ENCODE data around the gene POLR2E. TPM values are rescaled to one million over a fixed set of nuclear protein-coding genes. Genes with fewer than 3 reads are reported as not detected.

The POLR2E gene
- total RNA-seq, 8 experiments from 2014 or later = 73.0 to 233 (median 103) TPM

DNA sequence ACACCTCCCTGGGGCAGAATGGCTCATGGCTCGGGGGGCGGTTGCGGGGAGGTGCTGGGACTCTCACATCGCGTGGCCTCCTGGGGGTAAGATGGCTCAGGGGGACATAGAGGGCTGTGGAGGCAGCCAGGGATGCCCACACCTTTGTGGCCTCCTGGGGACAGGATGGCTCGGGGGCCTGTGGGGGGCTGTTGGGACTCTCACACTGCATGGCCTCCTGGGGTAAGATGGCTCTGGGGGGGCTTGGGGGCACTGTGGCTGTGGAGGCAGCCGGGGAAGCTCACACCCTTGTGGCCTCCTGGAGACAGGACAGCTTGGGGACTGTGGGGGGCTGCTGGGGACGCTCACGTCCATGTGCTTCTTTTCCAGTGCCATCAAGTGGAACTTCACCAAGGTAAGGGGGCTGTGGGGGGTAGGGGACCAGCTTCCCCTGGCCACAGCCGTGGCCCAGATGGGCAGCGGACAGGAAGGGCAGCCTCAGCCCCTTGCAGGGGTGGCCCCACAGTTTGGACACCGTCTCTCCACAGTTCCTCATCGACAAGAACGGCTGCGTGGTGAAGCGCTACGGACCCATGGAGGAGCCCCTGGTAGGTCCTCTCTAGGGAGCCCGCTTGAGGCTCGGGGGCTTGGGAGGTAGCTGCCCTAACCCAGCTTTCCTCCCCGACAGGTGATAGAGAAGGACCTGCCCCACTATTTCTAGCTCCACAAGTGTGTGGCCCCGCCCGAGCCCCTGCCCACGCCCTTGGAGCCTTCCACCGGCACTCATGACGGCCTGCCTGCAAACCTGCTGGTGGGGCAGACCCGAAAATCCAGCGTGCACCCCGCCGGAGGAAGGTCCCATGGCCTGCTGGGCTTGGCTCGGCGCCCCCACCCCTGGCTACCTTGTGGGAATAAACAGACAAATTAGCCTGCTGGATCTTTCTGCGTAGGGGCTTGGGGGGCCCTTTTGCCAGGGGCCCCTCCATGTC lies 11.0 kb upstream of the POLR2E start:
- peak overlapping the region; percentile 12 to 92 for H3K27ac ChIP-seq
- in situ Hi-C loops (cut with MboI; ENCODE audit: low pct_unique_long_range_greater_than_20kb in 2 of 9, low sequenced_read_pairs in 9 of 9, unreplicated experiment in 9 of 9) = loop anchor here in 2 of 9 experiments (10.0 kb wide), 2 partner anchors 79 to 89 kb away; no protein-coding TSS in a partner anchor
- H3K4me1 ChIP-seq (replicated peaks in 1 of 2) = peaks cover 26 to 34% of the 10 kb centered on the region in 2 donors
- no peak for ATAC-seq (replicated peaks in 6 of 8)
- 83 to 100% (median 94%) methylated on average over 1 to 5 of the region's 32 CpGs; no CpG with 5 or more reads in 6 of the 10 experiments for WGBS, 10 experiments
- peak overlapping the region in 1 of 5 donors; percentile 98 for H3K4me3 ChIP-seq

DNA sequence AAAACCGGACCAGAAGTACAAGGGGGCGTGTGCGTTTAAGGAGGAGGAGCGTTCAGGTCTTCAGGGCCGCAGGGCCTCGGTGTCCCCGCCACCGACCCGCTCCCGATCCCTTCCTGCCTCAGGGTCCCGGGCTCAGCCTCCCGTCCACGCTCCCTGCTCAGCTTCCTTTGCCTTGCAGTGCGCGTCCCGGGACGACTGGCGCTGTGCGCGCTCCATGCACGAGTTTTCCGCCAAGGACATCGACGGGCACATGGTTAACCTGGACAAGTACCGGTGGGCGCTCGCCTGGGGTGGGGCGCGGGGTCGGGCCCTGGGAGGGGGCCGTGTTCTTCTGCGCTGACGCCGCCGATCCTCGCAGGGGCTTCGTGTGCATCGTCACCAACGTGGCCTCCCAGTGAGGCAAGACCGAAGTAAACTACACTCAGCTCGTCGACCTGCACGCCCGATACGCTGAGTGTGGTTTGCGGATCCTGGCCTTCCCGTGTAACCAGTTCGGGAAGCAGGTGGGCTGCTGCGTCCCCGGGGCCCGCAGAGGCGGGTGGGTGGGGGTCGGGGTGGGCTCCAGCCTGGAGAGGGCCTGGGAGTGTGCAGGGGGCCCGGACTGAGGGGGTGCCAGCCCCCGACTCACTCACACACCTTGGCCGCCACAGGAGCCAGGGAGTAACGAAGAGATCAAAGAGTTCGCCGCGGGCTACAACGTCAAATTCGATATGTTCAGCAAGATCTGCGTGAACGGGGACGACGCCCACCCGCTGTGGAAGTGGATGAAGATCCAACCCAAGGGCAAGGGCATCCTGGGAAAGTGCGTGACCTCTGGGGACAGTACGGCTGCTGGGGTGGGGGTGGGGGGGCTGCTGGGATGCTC lies 10.1 kb upstream of the POLR2E start:
- peak overlapping the region; percentile 92 to 97 for H3K27ac ChIP-seq

DNA sequence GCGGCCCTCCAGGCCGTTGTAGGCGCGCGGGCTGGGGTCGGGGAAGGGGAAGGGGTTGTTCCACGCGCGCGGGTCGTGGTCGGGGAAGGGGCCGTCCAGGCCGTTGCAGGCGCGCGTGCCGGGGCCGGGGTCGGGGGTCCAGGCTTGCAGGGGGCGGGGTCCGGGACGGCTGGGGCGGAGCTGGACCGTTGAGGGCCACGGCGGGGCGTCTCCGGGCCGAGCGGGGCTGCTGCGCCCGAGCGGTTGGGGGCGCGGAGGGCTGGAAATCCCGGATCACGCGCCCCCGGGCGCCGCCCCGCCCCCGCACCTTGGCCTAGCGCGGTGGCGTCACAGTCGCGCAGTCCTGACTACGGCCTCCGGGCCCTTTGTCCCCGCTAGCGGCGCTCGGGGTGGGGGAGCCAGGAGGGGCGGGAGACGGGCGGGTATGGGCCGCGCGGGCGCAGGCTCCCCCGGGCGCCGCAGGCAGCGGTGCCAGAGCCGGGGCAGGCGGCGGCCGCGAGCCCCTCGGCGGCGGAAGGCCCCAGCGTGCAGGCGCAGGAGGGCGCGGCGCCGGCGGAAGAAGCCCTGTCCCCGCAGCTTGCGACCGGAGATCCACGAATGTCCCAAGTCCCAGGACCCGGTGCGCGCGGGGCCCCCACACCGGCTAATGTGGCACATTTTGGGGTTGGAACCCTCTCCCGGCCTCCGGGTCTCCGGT lies 9.3 kb upstream of the POLR2E start:
- in situ Hi-C loops (cut with MboI; ENCODE audit: low pct_unique_long_range_greater_than_20kb in 2 of 9, low sequenced_read_pairs in 9 of 9, unreplicated experiment in 9 of 9) = loop anchor here in 2 of 9 experiments (10.0 kb wide), 2 partner anchors 80 to 90 kb away; no protein-coding TSS in a partner anchor
- WGBS, 10 experiments = 0% methylated on average over 2 of the region's 93 CpGs; no CpG with 5 or more reads in 9 of the 10 experiments
- H3K4me3 ChIP-seq = peak overlapping the region; percentile 66 to 99 (median 90)
- peak overlapping the region; percentile 92 to 97 for H3K27ac ChIP-seq
- H3K4me1 ChIP-seq (replicated peaks in 1 of 2) = peaks cover 22 to 29% of the 10 kb centered on the region in 2 donors
- ATAC-seq (replicated peaks in 6 of 8) = peak; percentile 8 to 66 (median 64)

More for the DNA sequence above, 10.1 kb upstream of the POLR2E start:
- peaks cover 22 to 29% of the 10 kb centered on the region in 2 donors for H3K4me1 ChIP-seq (replicated peaks in 1 of 2)
- peak overlapping the region; percentile 66 to 99 (median 90) for H3K4me3 ChIP-seq
- in situ Hi-C loops (cut with MboI; ENCODE audit: low pct_unique_long_range_greater_than_20kb in 2 of 9, low sequenced_read_pairs in 9 of 9, unreplicated experiment in 9 of 9) = loop anchor here in 2 of 9 experiments (10.0 kb wide), 2 partner anchors 80 to 90 kb away; no protein-coding TSS in a partner anchor
- peak in 3 of 8 experiments; percentile 0 for ATAC-seq (replicated peaks in 6 of 8)
- 0% methylated on average over 1 to 5 of the region's 69 CpGs; no CpG with 5 or more reads in 7 of the 10 experiments for WGBS, 10 experiments

DNA sequence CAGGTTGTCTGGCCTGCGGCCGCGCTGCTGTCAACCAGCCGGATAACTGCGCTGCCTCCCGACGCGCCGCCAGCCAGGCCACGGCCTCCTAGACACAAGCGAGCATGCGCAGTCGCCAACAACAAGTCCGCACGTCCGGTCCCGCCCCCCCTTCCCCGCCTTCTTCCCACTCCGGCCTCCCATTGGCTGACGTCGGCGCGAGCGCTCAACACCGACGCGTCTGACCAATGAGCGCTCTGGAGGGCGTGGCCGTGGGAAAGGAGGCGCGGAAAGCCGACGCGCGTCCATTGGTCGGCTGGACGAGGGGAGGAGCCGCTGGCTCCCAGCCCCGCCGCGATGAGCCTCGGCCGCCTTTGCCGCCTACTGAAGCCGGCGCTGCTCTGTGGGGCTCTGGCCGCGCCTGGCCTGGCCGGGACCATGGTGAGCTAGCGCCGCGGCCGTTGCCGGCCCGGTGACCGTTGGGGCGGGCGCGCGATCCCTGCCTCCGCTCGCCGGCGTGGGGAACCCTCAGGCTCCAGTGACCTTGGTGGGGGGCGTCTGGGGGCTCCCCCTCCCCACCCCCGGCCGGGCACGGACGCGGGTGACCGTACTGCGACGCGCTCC lies 8.6 kb upstream of the POLR2E start, which contains the start of gene GPX4:
Gene GPX4, plus strand, starts transcription at position 287 of the 603 bp plus-strand sequence. Its CDS starts 50 bp downstream, at position 337.
- peak; percentile 36 to 88 (median 82) for ATAC-seq (replicated peaks in 6 of 8)
- in situ Hi-C loops (cut with MboI; ENCODE audit: low pct_unique_long_range_greater_than_20kb in 2 of 9, low sequenced_read_pairs in 9 of 9, unreplicated experiment in 9 of 9) = loop anchor here in 2 of 9 experiments (10.0 kb wide), 2 partner anchors 81 to 91 kb away; no protein-coding TSS in a partner anchor
- Histone ChIP-seq H3K4me3 (peak within 1 kb of the TSS; percentile 66 to 99 (median 90)), H3K4me1 (replicated peaks in 1 of 2) (peaks cover 22 to 29% of the 10 kb centered on the region in 2 donors), H3K27ac (peak within 1 kb of the TSS; percentile 92 to 97)
- WGBS, 10 experiments = 0% methylated on average over 1 to 4 of the region's 75 CpGs; no CpG with 5 or more reads in 8 of the 10 experiments

DNA sequence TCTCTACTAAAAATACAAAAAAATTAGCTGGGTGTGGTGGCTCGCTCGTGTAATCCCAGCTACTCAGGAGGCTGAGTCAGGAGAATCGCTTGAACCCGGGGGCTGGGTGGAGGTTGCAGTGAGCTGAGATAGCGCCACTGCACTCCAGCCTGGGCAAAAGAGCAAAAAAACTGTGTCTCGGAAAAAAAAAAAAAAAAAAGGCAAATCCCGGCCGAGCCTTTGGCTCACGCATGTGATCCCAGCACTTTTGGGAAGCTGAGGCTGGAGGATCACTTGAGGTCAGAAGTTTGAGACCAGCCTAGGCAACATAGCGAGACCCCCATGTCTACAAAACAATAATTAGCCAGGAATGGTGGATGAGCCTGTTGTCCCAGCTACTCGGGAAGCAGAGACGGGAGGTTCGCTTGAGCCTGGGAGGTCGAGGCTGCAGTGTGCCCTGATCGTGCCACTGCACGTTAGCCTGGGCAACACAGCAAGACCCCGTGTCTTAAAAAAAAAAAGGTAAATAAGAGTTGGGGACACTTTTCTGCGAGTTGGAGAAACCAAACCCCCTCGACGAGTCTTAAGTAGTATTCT lies 8.0 kb upstream of the POLR2E start:
- 1 to 90% (median 42%) methylated on average over 2 to 12 of the region's 20 CpGs; no CpG with 5 or more reads in 3 of the 10 experiments for WGBS, 10 experiments
- ATAC-seq (replicated peaks in 6 of 8) = no peak
- Histone ChIP-seq H3K4me3 (peak overlapping the region; percentile 10 to 99 (median 29)), H3K4me1 (replicated peaks in 1 of 2) (peaks cover 22 to 29% of the 10 kb centered on the region in 2 donors), H3K27ac (peak overlapping the region; percentile 80 to 95)
- in situ Hi-C loops (cut with MboI; ENCODE audit: low pct_unique_long_range_greater_than_20kb in 2 of 9, low sequenced_read_pairs in 9 of 9, unreplicated experiment in 9 of 9) = loop anchor here in 2 of 9 experiments (10.0 kb wide), 2 partner anchors 82 to 92 kb away; no protein-coding TSS in a partner anchor

DNA sequence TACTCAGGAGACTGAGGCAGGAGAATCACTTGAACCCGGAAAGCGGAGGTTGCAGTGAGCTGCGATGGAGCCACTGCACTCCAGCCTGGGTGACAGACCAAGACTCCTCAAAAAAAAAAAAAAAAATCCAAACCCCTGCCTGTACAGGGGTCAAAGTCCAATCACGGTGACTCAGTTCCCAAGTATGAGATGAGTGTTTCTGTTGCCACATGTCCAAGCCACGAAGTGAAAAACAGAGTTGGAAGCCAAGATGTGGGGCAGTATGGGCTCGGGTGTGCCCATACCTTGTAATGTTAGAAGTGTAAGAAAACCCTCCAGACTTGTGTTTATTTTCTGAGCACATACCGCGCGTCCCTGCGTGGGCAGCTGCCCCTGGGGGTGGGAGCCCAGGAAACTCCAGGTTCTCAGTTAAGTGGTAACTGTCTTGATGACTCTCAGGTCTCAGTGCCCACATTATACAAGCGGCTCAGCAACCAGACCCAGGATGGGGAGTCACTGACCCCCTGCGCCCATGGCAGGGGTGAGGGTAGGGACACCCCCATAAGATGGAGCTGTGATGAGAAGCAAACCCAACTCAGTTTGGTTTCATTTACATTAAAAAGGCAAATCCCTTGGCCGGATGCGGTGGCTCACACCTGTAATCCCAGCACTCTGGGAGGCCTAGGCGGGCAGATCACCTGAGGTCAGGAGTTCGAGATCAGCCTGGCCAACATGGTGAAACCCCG lies 7.4 kb upstream of the POLR2E start:
- H3K4me1 ChIP-seq (replicated peaks in 1 of 2) = peaks cover 22 to 29% of the 10 kb centered on the region in 2 donors
- peak overlapping the region in 1 of 5 donors; percentile 98 for H3K4me3 ChIP-seq
- in situ Hi-C loops (cut with MboI; ENCODE audit: low pct_unique_long_range_greater_than_20kb in 2 of 9, low sequenced_read_pairs in 9 of 9, unreplicated experiment in 9 of 9) = loop anchor here in 2 of 9 experiments (10.0 kb wide), 2 partner anchors 82 to 92 kb away; no protein-coding TSS in a partner anchor
- peak overlapping the region in 1 of 2 donors; percentile 95 for H3K27ac ChIP-seq
- WGBS, 10 experiments = 4 to 100% (median 58%) methylated on average over 1 to 8 of the region's 17 CpGs; no CpG with 5 or more reads in 3 of the 10 experiments
- peak in 1 of 8 experiments; percentile 0 for ATAC-seq (replicated peaks in 6 of 8)

DNA sequence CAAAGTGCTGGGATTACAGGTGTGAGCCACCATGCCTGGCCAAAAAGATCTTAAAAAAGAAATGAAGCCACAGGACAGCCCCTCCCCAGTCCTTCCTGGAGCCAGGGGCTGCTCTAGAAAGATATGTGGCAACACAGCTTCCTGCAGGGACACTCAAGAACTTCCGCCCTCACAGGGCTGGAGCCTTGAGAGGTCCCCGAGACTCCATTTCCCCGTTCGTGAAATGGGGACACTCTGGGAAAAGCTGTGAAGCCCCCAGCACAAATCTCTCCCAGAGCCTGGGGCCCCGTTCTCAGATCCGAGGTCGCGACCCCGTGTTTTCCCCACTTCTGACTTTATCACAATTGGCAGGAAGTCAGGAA lies 6.1 kb upstream of the POLR2E start:
- in situ Hi-C loops (cut with MboI; ENCODE audit: low pct_unique_long_range_greater_than_20kb in 2 of 9, low sequenced_read_pairs in 9 of 9, unreplicated experiment in 9 of 9) = loop anchor here in 2 of 9 experiments (10.0 kb wide), 2 partner anchors 83 to 93 kb away; no protein-coding TSS in a partner anchor
- 33 to 83% (median 68%) methylated on average over 3 to 6 of the region's 9 CpGs; no CpG with 5 or more reads in 5 of the 10 experiments for WGBS, 10 experiments
- H3K4me3 ChIP-seq = no peak overlapping the region
- no peak for ATAC-seq (replicated peaks in 6 of 8)
- peaks cover 22 to 29% of the 10 kb centered on the region in 2 donors for H3K4me1 ChIP-seq (replicated peaks in 1 of 2)
- peak overlapping the region; percentile 20 to 53 for H3K27ac ChIP-seq

DNA sequence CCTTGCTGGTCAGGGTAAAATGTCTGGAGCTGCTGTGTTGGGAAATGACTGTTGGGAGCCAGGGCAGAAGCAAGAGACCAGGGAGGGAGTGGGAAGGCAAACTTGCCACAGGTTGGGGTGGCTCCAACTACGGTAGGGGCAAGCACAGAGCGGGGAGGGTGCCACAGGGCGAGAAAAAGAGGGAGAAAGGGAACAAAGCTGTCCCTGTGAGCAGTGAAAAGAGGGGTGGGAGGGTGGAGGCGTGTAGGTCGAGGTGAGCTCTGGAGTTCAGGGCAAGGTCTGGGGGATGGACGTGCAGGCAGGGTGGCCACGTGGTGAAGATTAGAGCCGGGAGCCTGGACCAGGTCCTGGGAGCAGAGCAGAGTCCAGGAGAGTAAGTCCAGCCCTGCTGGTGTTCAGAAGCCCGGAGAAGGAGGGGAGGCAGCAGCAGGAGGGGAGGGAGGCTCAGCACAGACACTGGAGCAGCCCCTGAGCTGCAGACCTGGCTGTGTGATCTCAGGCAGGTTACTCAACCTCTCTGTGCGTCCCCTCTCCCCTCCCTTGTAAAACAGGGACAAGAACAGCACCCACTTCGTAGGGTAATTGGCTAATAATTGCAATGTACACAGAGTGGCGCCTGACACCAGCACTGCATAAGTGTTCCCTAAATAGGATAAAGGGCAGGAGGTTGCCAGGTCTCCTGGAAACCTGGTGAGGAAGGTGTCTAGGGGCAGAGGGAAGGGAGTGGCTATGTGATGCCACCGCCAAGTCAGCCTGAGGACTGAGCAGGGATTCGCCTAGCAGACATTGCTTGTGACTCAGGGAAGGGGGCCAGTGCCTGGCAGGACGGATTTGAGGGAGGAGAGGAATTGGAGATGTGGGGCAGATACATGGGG lies 3.2 kb upstream of the POLR2E start:
- Histone ChIP-seq H3K4me3 (no peak overlapping the region), H3K4me1 (replicated peaks in 1 of 2) (peaks cover 18 to 30% of the 10 kb centered on the region in 2 donors), H3K27ac (no peak overlapping the region)
- WGBS, 10 experiments = 74 to 76% methylated on average over 3 to 4 of the region's 15 CpGs; no CpG with 5 or more reads in 8 of the 10 experiments
- in situ Hi-C loops (cut with MboI; ENCODE audit: low pct_unique_long_range_greater_than_20kb in 2 of 9, low sequenced_read_pairs in 9 of 9, unreplicated experiment in 9 of 9) = no loop called here
- ATAC-seq (replicated peaks in 6 of 8) = no peak

DNA sequence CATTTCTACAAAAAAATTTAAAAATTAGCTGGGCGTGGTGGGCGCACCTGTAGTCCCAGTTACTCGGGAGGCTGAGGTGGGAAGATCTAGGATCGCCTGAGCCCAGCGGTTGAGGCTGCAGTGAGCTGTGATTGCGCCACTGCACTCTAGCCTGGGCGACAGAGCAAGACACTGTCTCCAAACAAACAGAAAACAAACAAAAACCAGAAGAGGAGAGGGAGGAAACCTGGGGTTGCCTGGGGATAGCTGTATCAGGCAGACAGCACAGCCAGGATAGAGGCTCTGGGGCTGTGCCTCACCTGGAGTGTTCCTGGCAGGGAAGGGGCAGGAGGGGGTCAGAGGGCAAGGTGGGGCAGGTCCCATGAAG lies 2.6 kb upstream of the POLR2E start:
- ATAC-seq (replicated peaks in 6 of 8) = no peak
- 50 to 100% (median 84%) methylated on average over 1 to 5 of the region's 7 CpGs; no CpG with 5 or more reads in 5 of the 10 experiments for WGBS, 10 experiments
- in situ Hi-C loops (cut with MboI; ENCODE audit: low pct_unique_long_range_greater_than_20kb in 2 of 9, low sequenced_read_pairs in 9 of 9, unreplicated experiment in 9 of 9) = no loop called here
- Histone ChIP-seq H3K4me3 (no peak overlapping the region), H3K4me1 (replicated peaks in 1 of 2) (peaks cover 14 to 24% of the 10 kb centered on the region in 2 donors), H3K27ac (no peak overlapping the region)

DNA sequence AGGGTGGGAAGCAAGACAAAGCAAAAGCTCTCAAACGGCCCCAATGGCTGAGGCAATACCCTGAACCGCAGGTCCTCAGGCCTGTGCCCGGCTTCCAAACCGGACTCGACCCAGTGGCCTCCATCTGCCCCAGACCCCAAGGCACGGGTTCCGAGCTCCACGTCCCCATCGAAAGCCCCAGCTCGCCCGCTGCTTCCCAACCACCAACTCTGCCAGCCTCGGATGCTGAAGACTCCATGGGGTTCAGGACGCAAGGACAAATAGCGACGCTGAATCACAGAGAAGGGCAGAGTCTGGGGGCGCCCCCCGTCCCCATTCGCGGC lies 559 bp downstream of the POLR2E start:
- H3K27ac ChIP-seq = peak overlapping the region; percentile 61 to 71
- H3K4me1 ChIP-seq (replicated peaks in 1 of 2) = peaks cover 7 to 9% of the 10 kb centered on the region in 2 donors
- 0 to 7% (median 0%) methylated on average over 1 to 6 of the region's 19 CpGs; no CpG with 5 or more reads in 5 of the 10 experiments for WGBS, 10 experiments

More for the DNA sequence above, 559 bp downstream of the POLR2E start:
- peak in 1 of 8 experiments; percentile 2 for ATAC-seq (replicated peaks in 6 of 8)
- H3K4me3 ChIP-seq = peak overlapping the region; percentile 63 to 95 (median 85)
- in situ Hi-C loops (cut with MboI; ENCODE audit: low pct_unique_long_range_greater_than_20kb in 2 of 9, low sequenced_read_pairs in 9 of 9, unreplicated experiment in 9 of 9) = no loop called here

Measured in motor neuron (in vitro differentiated cells).